Stimulated activated naive B cell treated with anti-CD40 and anti-IgM and Interleukin-4, amounts not matched to agents 10 μg/mL and 1 μg/mL and 100 μg/mL, for 72 hours (primary cell): ENCODE measurements around the gene MKLN1.
"Not testable (repeated sequence)": the region's sequence is repeated elsewhere in the genome, so short reads cannot be mapped to it uniquely, and the experiment has no call there.

ENCODE experiments used
- ATAC-seq, 2 donors: fragments of 150-1000 bp; cut with Tn5 transposase; replicated peaks; 2 replicates each; pipeline ENCODE4 v1.10.0; 2021; ENCODE audit warnings: moderate library complexity in 1 of 2
- DNase-seq: peaks from one replicate; pipeline ENCODE4 v3.0.0; 2021
- H3K27ac Mint-ChIP-seq: one replicate; pipeline ENCODE4 v1.8.0; 2022; ENCODE audit warnings: mild to moderate bottlenecking, mixed read lengths
- H3K27me3 Mint-ChIP-seq, 2 donors: one replicate each; pipeline ENCODE4 v1.8.0; 2022; ENCODE audit warnings: mixed read lengths in 2 of 2
- H3K36me3 Mint-ChIP-seq, 2 donors: one replicate each; pipeline ENCODE4 v1.8.0; 2022; ENCODE audit warnings: mixed read lengths in 2 of 2, mild to moderate bottlenecking in 1 of 2
- H3K4me1 Mint-ChIP-seq, 2 donors: one replicate each; pipeline ENCODE4 v1.8.0; 2022; ENCODE audit warnings: mixed read lengths in 2 of 2, mild to moderate bottlenecking in 1 of 2
- H3K4me3 Mint-ChIP-seq, 2 donors: one replicate each; pipeline ENCODE4 v1.8.0; 2022; ENCODE audit warnings: mild to moderate bottlenecking in 2 of 2, mixed read lengths in 2 of 2, moderate library complexity in 1 of 2
- H3K9me3 Mint-ChIP-seq, 2 donors: one replicate each; pipeline ENCODE4 v1.8.0; 2022; ENCODE audit warnings: mixed read lengths in 2 of 2, mild to moderate bottlenecking in 1 of 2

The MKLN1 gene

DNA sequence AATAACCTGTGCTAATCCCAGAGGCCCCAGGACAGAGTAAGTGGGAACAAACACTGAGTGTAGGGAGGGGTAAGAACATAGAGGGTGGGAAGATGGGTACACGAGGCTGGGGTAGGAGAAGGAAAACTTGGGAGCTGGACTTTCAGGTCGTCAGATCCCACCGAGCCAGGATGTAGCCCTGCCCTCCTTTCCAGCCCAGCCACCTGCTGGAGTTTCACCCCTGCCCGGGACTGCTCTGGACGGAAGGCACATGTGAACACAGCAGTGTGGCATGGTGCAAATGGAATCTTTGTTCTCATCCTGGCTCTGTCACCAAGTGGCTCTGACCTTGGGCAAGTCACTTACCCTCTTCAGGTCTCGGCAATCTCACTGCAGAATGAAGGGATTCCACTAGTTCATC lies 176.0 kb downstream of the MKLN1 start:
- peaks cover 6 to 7% of the 10 kb centered on the region in 2 donors for H3K27me3 Mint-ChIP-seq
- ATAC-seq (no peak), DNase-seq (no peak)
- peaks cover 3 to 9% of the 10 kb centered on the region in 2 donors for H3K36me3 Mint-ChIP-seq
- H3K27ac Mint-ChIP-seq: no peak overlapping the region
- peaks cover 27 to 30% of the 10 kb centered on the region in 2 donors for H3K4me1 Mint-ChIP-seq
- no peak overlapping the region for H3K4me3 Mint-ChIP-seq
- H3K9me3 Mint-ChIP-seq: no peaks in the 10 kb centered on the region

DNA sequence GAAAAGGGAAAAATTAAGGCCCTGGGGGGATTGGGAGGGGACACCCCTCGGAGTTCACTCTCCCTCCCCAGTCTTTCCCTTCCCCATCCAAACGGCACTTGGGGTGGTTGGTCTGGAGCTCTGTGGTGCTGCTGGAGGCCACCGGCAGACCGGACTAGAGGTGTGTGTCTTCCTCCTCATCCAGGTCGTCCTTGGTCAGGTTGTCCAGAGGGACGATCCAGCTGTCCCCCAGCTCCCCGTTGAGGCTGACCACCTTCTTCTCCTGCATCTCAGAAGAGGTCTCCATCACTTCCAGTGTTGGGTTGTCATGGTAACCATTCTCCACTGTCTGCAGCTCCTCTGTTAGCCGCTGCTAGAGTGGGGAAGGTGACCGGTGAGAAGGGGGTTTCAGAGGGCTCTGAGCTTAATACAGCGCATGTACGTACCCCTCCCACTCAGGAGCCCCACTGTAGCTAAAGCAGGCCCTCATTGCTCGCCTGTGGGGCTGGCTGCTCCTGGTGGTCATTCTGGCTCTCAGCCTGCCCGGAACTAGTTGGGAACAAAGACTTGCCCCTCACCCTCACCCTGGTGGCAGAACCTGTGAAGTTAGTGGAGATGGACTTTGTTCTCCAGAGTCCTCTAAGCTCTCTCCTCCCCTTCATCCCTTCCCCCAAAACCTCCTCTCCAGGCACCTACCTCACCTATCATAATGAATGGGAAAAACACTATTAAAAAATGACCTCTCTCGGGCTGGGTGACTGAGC lies 176.7 kb downstream of the MKLN1 start:
- DNase-seq: no peak
- Mint-ChIP-seq H3K27me3 (peaks cover 10 to 14% of the 10 kb centered on the region in 2 donors), H3K4me3 (no peak overlapping the region), H3K9me3 (no peaks in the 10 kb centered on the region), H3K4me1 (peaks cover 27 to 30% of the 10 kb centered on the region in 2 donors), H3K36me3 (peaks cover 5 to 12% of the 10 kb centered on the region in 2 donors), H3K27ac (peak overlapping the region; percentile 43)
- no peak for ATAC-seq

- not testable (repeated sequence) for H3K9me3 Mint-ChIP-seq, DNase-seq, H3K4me3 Mint-ChIP-seq, H3K36me3 Mint-ChIP-seq, ATAC-seq
- Mint-ChIP-seq H3K27me3 (peaks cover 10 to 15% of the 10 kb centered on the region in 2 donors), H3K4me1 (peaks cover 27 to 30% of the 10 kb centered on the region in 2 donors), H3K27ac (peak overlapping the region; percentile 43)
Measured at GRCh38 chr7:131505037-131505620, 177.5 kb downstream of the MKLN1 start.

GRCh38 chr7:131505636-131506557 lies 178.2 kb downstream of the MKLN1 start:
- Mint-ChIP-seq H3K4me1 (peaks cover 27 to 30% of the 10 kb centered on the region in 2 donors), H3K9me3 (no peaks in the 10 kb centered on the region), H3K4me3 (no peak overlapping the region), H3K36me3 (peaks cover 5 to 8% of the 10 kb centered on the region in 2 donors), H3K27ac (peak overlapping the region; percentile 59), H3K27me3 (peaks cover 10 to 15% of the 10 kb centered on the region in 2 donors)
- DNase-seq: no peak
- ATAC-seq: no peak

- Mint-ChIP-seq H3K9me3 (no peaks in the 10 kb centered on the region), H3K27me3 (peaks cover 10 to 15% of the 10 kb centered on the region in 2 donors), H3K36me3 (peaks cover 5 to 8% of the 10 kb centered on the region in 2 donors), H3K4me3 (no peak overlapping the region), H3K27ac (no peak overlapping the region), H3K4me1 (peaks cover 23 to 25% of the 10 kb centered on the region in 2 donors)
- ATAC-seq (no peak), DNase-seq (no peak)
Measured at GRCh38 chr7:131506597-131506996, 178.9 kb downstream of the MKLN1 start.

DNA sequence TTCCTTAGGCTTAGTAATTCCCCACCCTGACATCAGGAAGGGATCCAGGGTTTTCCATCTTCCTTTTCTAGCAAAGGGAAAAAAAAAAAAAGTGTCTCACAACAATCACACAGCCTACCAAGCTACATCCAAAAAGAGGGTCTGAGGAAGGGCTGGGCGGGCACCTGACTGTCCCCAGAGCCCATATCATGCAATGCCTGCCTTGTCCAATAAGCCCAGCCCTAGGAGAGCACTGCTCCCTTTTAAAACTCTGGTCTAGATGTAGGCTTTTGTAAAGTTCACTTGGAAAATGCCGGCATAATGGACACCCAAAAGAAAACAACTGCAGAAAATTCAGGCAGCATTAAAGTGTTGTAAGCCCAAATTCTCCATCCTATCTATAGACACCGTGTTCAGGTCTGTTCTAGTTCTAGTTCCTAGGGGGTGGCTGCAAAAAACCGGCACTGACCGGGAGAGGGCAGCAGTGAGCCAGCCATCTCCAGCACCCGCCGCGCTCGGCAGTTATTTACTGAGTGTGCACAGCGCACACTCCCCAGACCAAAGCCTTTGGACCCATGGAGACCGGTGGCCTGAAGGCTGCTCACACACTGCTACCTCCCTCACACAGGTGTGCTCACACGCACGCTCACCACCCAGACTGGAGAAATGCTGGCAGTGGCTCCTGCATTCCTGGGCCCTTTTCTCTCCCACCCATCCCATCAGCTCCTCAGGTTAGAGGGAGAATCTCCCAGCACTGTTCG lies 180.1 kb downstream of the MKLN1 start:
- no peak overlapping the region for H3K4me3 Mint-ChIP-seq
- H3K4me1 Mint-ChIP-seq: peaks cover 19 to 28% of the 10 kb centered on the region in 2 donors
- ATAC-seq (peak; percentile 90), DNase-seq (peak; percentile 62)
- peaks cover 5 to 7% of the 10 kb centered on the region in 2 donors for H3K36me3 Mint-ChIP-seq
- no peaks in the 10 kb centered on the region for H3K9me3 Mint-ChIP-seq
- H3K27ac Mint-ChIP-seq: no peak overlapping the region
- peaks cover 10 to 15% of the 10 kb centered on the region in 2 donors for H3K27me3 Mint-ChIP-seq

DNA sequence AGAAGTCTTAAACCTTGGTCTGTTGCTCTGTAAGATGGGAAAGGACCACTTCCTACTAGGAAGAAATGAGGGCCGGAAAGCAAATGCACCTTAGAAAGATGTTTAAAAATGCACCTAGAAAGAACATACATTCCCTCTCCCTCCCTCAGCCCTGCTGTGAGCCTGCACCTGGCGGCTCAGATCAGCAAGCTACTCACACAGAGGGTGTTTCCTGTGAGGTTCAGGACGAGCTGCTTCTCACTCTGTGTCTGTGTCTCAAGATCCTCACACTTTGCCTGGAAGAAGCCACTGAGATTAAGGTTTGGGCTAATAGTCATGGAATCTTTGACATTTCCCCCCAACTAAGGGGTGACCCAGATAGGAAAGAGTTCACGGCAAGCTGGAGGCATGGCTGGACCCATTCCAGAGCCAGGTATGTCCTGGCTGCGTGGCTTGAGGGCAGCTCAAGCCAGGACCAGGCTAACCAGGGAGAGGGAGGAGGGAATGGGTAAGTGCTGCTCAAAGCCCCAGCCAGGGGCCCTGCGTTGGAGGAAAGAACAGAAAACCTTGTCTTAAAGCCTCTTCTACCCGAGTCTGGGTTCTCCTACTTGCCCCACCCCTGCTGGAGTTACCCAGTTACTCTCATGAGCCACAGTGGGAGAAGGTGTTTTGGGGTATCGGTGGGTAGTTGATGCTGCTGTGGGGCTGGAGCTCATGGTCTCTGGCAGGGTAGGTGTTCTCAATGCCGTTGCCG lies 181.2 kb downstream of the MKLN1 start:
- H3K36me3 Mint-ChIP-seq: peaks cover 5 to 6% of the 10 kb centered on the region in 2 donors
- H3K9me3 Mint-ChIP-seq: no peaks in the 10 kb centered on the region
- DNase-seq (no peak), ATAC-seq (no peak)
- no peak overlapping the region for H3K27ac Mint-ChIP-seq
- H3K4me3 Mint-ChIP-seq: no peak overlapping the region
- peaks cover 10 to 20% of the 10 kb centered on the region in 2 donors for H3K27me3 Mint-ChIP-seq
- peaks cover 25 to 37% of the 10 kb centered on the region in 2 donors for H3K4me1 Mint-ChIP-seq

GRCh38 chr7:131509781-131510180 lies 182.1 kb downstream of the MKLN1 start:
- Mint-ChIP-seq H3K36me3 (peaks cover 4 to 6% of the 10 kb centered on the region in 2 donors), H3K9me3 (no peaks in the 10 kb centered on the region), H3K4me1 (peaks cover 22 to 34% of the 10 kb centered on the region in 2 donors), H3K27ac (no peak overlapping the region), H3K4me3 (no peak overlapping the region), H3K27me3 (peaks cover 10 to 20% of the 10 kb centered on the region in 2 donors)
- no peak for ATAC-seq
- no peak for DNase-seq

GRCh38 chr7:131511071-131511470 lies 183.4 kb downstream of the MKLN1 start:
- H3K9me3 Mint-ChIP-seq: no peaks in the 10 kb centered on the region
- no peak for DNase-seq
- H3K4me1 Mint-ChIP-seq: peaks cover 20 to 30% of the 10 kb centered on the region in 2 donors
- H3K4me3 Mint-ChIP-seq: no peak overlapping the region
- peaks cover 3 to 6% of the 10 kb centered on the region in 2 donors for H3K36me3 Mint-ChIP-seq
- ATAC-seq: no peak
- peaks cover 10 to 20% of the 10 kb centered on the region in 2 donors for H3K27me3 Mint-ChIP-seq
- no peak overlapping the region for H3K27ac Mint-ChIP-seq

GRCh38 chr7:131511774-131512535 lies 184.3 kb downstream of the MKLN1 start:
- Mint-ChIP-seq H3K4me1 (peaks cover 20 to 30% of the 10 kb centered on the region in 2 donors), H3K27me3 (peaks cover 10 to 20% of the 10 kb centered on the region in 2 donors), H3K9me3 (no peaks in the 10 kb centered on the region), H3K4me3 (no peak overlapping the region), H3K36me3 (peaks cover 3 to 6% of the 10 kb centered on the region in 2 donors), H3K27ac (no peak overlapping the region)
- ATAC-seq (no peak), DNase-seq (no peak)

GRCh38 chr7:131513245-131514061 lies 185.8 kb downstream of the MKLN1 start:
- Mint-ChIP-seq H3K4me1 (peaks cover 11 to 19% of the 10 kb centered on the region in 2 donors), H3K27ac (peak overlapping the region; percentile 20), H3K27me3 (peaks cover 4 to 14% of the 10 kb centered on the region in 2 donors), H3K9me3 (no peaks in the 10 kb centered on the region), H3K4me3 (peak overlapping the region in 1 of 2 donors; percentile 60), H3K36me3 (peaks cover 3 to 6% of the 10 kb centered on the region in 2 donors)
- peak; percentile 57 for DNase-seq
- ATAC-seq: peak; percentile 97

DNA sequence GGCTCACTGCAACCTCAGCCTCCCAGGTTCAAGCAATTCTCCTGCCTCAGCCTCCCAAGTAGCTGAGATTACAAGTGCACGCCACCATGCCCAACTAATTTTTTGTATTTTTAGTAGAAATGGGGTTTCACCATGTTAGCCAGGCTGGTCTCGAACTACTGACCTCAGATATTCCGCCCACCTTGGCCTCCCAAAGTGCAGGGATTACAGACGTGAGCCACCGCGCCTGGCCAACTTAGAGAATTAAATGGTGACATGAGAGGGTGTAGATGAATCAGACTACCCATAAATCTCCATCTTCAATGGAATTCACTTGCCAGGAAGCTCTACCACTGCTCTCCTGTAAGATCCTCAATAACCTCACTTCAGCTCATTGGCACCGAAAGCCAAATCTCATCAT lies 187.8 kb downstream of the MKLN1 start:
- not testable (repeated sequence) for H3K4me3 Mint-ChIP-seq, DNase-seq, H3K36me3 Mint-ChIP-seq, H3K27me3 Mint-ChIP-seq, H3K9me3 Mint-ChIP-seq, ATAC-seq, H3K27ac Mint-ChIP-seq
- H3K4me1 Mint-ChIP-seq: peaks cover 11 to 18% of the 10 kb centered on the region in 2 donors
